Large intestine (tissue), 3 donors: ENCODE measurements around the gene MS4A10. TPM values are rescaled to one million over a fixed set of nuclear protein-coding genes. Genes with fewer than 3 reads are reported as not detected.
A peak's percentile ranks its signal among the peaks of the same experiment; 100 is the strongest.

Experiments used
- DNase-seq, 2 donors: peaks; one replicate each; pipeline versions ENCODE4 v3.0.0 to v3.0.0-alpha.2; 2013
- H3K27ac ChIP-seq: one replicate; pipeline ENCODE4 v1.5.1; 2013; ENCODE audit warnings: low read length
- H3K27me3 ChIP-seq: 2 replicates; pipeline ENCODE4 v1.6.1; 2013; ENCODE audit warnings: low read length; ENCODE audit not compliant: control insufficient read depth, insufficient read depth
- H3K36me3 ChIP-seq: 2 replicates; pipeline ENCODE4 v1.6.1; 2013; ENCODE audit warnings: low read length; ENCODE audit not compliant: control insufficient read depth, insufficient read depth
- H3K4me1 ChIP-seq: one replicate; pipeline ENCODE4 v1.6.1; 2013; ENCODE audit warnings: low read length; ENCODE audit not compliant: control insufficient read depth, insufficient read depth
- H3K4me3 ChIP-seq: one replicate; pipeline ENCODE4 v1.5.1; 2013; ENCODE audit warnings: low read length
- H3K9me3 ChIP-seq: one replicate; pipeline ENCODE4 v1.6.1; 2013; ENCODE audit warnings: mild to moderate bottlenecking, low read depth, low read length, moderate library complexity; ENCODE audit not compliant: control insufficient read depth
- WGBS: methylation state at CpG from one replicate; pipeline ENCODE4 v1.1.5; 2013; ENCODE audit warnings: low lambda C conversion rate; ENCODE audit not compliant: insufficient coverage; 5-methylcytosine and 5-hydroxymethylcytosine counted together
- polyA plus RNA-seq: library from polyadenylated mRNA; unstranded; fragments of 120-200 nt; gene quantifications from one replicate; pipeline ENCODE4 v1.2.1, GENCODE V29; 2013

Gene MS4A10
- polyA plus RNA-seq, 1 donor = 0.48 TPM

DNA sequence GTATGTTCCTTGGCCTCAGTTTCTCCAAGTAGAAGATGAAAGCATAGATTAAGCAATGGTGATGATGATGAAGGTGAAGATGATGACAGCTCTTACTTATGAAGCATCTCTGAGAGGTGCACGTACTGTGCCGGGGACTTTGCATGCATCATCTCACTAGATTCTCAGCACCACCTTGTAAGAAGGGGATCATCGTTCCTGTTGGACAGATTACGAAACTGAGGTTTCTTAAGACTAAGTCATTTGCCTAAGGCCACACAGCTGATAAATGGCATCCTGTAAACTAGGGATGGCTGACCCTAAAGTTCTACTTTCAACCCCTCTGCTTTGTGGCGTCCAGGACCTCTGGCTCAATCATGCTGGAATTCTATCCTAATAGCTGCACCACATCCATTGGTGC is 19.8 kb upstream of the MS4A10 start:
- Histone ChIP-seq H3K4me3 (no peak overlapping the region), H3K36me3 (no peaks in the 10 kb centered on the region), H3K4me1 (peaks cover 12% of the 10 kb centered on the region), H3K27me3 (no peaks in the 10 kb centered on the region), H3K27ac (no peak overlapping the region), H3K9me3 (peaks cover 5% of the 10 kb centered on the region)
- WGBS = no CpG with 5 or more reads among the region's 5 CpGs
- no peak for DNase-seq

DNA sequence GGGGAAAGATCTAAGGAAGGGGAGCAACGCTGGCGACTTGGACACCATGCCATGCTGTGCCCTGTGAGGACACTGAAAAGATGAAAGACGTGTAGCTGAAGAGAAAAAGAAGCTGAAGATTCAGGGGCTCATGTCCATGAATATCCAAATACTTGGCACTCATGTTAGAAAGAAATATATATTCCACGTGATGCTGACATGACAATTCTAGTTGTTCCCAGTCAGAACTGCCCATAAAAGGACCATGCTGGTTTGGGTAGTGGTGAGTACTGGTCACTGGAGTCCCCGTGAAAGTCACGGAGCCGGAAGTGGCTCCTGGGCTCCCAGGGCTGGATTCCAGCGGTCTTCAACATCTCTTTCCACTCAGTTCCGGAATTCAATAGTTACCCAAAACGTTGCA is 18.6 kb upstream of the MS4A10 start:
- no peak overlapping the region for H3K4me3 ChIP-seq
- H3K4me1 ChIP-seq = peaks cover 6% of the 10 kb centered on the region
- no peaks in the 10 kb centered on the region for H3K27me3 ChIP-seq
- no peak overlapping the region for H3K27ac ChIP-seq
- 71% methylated on average over 1 of the region's 10 CpGs for WGBS
- DNase-seq = no peak
- peaks cover 5% of the 10 kb centered on the region for H3K9me3 ChIP-seq
- H3K36me3 ChIP-seq = no peaks in the 10 kb centered on the region

DNA sequence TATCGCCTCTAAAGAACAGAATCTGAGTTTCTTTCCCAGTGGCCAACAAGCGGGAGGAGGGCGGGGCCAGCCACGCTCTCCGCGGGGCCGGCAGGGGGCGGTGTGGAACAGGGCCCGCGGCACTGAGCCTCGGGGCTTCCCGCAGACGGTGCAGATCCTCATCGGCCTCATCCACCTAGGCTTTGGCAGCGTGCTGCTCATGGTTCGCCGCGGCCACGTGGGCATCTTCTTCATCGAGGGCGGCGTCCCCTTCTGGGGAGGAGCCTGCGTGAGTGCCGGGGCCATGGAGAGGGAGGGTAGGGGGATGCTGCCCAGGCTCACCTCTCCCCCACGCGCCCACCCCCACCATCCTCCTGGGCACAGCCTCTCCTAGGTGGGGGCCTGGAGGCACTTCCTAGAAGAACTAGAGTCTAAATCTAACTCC is 17.7 kb upstream of the MS4A10 start:
- DNase-seq = no peak
- WGBS = no CpG with 5 or more reads among the region's 26 CpGs
- no peaks in the 10 kb centered on the region for H3K27me3 ChIP-seq

DNA sequence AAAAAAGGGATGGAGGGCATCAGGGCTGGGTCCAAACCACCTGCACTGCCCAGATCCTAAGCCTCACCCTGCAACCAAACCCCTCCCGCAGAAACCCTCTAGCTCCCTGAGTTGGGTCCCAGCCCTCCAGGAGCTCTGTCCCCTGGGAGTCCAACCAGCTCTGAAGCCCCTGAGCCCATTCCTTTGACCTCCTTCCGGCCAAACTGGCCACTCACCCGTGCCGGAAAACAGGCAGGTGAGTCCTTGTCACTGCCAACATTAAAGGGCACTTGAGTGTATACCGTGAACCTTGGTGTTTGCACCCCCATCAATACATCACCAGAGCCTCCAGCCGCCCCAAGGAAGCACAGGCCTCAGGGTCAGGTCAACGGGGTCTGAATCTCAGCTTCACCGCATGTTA is 16.9 kb upstream of the MS4A10 start:
- Histone ChIP-seq H3K9me3 (peaks cover 5% of the 10 kb centered on the region), H3K36me3 (no peaks in the 10 kb centered on the region), H3K27me3 (no peaks in the 10 kb centered on the region), H3K4me3 (no peak overlapping the region), H3K27ac (no peak overlapping the region), H3K4me1 (peaks cover 6% of the 10 kb centered on the region)
- no peak for DNase-seq
- no CpG with 5 or more reads among the region's 8 CpGs for WGBS

More for the DNA sequence above, 17.7 kb upstream of the MS4A10 start:
- H3K9me3 ChIP-seq = peaks cover 5% of the 10 kb centered on the region
- no peak overlapping the region for H3K27ac ChIP-seq
- H3K4me1 ChIP-seq = peaks cover 6% of the 10 kb centered on the region
- no peaks in the 10 kb centered on the region for H3K36me3 ChIP-seq
- H3K4me3 ChIP-seq = no peak overlapping the region

DNA sequence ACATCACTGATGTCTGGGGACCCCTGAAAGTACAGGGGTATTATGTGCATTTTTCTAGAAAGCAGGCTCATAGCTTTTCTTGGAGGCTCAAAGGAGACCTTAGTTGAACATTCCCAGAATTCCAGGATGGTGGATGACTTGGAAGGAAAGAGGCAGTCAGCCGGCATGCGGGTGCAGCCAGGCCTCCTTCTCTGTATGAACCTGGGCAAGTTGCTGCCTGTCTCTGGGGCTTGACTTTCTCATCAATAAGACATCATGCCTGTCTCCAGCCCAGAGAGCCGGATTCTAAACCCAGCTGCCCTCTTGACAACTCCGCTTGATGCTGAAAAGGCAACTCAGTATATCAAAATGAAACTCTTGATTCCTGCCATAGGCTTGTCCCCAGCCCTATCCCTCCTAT is 15.9 kb upstream of the MS4A10 start:
- no peak for DNase-seq
- Histone ChIP-seq H3K36me3 (no peaks in the 10 kb centered on the region), H3K9me3 (peaks cover 5% of the 10 kb centered on the region), H3K27me3 (no peaks in the 10 kb centered on the region), H3K4me3 (no peak overlapping the region), H3K27ac (no peak overlapping the region), H3K4me1 (no peaks in the 10 kb centered on the region)
- no CpG with 5 or more reads among the region's 4 CpGs for WGBS

DNA sequence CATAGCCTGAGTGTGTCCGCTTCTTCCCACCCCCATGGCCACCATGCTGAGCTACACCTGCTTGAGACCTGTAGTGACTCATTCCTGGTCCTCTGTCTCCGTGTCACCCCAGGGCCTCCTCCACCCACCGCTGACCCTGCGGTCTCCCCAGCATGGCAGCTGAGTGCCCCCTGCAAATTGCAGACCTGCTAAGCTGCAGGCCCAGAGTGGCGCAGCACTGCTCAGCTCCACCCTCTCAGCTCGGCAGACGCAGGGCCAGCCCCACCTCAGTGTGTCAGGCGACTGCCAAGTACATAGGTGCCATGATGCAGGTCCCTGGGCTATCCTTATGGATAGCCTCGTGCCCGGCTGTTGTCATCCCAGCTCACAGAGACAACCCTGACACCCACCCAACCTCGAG is 15.3 kb upstream of the MS4A10 start:
- no peaks in the 10 kb centered on the region for H3K36me3 ChIP-seq
- 67% methylated on average over 1 of the region's 11 CpGs for WGBS
- peaks cover 5% of the 10 kb centered on the region for H3K9me3 ChIP-seq
- H3K4me3 ChIP-seq = no peak overlapping the region
- H3K4me1 ChIP-seq = no peaks in the 10 kb centered on the region
- no peaks in the 10 kb centered on the region for H3K27me3 ChIP-seq
- no peak for DNase-seq
- H3K27ac ChIP-seq = no peak overlapping the region

DNA sequence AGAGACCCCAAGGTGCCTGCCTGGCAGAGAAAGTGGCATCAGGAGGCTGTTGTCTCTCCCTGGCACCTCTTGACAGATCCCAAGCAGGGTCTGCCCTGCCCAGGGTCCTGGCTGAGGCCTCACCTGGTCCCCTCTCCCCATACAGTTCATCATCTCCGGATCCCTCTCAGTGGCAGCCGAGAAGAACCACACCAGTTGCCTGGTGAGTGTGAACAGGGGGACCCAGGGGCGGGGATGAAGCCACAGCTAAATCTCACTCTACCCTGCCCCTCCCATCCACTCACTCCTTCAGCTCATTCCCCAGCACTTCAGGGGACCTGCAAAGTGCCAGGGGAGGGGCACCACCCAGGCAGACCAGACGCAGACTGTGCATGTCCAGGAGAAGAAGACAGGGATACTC is 14.0 kb upstream of the MS4A10 start:
- Histone ChIP-seq H3K9me3 (peaks cover 5% of the 10 kb centered on the region), H3K27me3 (no peaks in the 10 kb centered on the region), H3K36me3 (no peaks in the 10 kb centered on the region), H3K4me3 (no peak overlapping the region), H3K27ac (no peak overlapping the region), H3K4me1 (no peaks in the 10 kb centered on the region)
- 100% methylated on average over 1 of the region's 4 CpGs for WGBS
- no peak for DNase-seq

DNA sequence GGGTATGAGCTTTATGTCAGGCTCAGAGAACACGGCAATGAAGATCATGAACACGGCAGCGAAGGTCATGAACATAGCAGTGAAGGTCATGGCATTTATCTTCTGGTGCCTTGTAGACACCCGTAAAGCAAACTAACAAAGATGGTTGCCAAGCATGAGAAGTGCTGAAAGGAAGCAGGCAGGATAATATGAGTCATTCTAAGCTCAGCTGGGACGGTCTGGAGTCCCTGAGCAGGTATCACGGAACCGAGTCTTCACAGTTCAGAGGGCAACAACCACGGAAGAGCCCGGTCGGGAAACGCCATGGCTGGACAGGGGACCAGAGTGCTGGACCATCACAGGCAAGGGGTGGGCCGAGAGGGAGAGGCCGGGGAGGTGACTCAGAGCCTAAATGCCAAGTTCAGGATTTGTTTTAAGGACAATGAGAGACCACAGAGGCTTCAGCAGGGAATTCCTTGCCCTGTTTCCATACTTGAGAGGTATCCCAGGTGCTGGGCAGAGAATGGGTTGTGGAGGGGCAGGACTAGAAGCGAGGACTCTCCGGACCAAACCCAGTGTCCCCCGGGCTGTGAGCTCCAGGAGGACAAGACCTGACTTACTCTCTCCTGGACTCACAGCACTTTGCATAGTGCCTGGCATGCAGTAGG is 13.1 kb upstream of the MS4A10 start:
- H3K27ac ChIP-seq = no peak overlapping the region
- no peaks in the 10 kb centered on the region for H3K4me1 ChIP-seq
- no CpG with 5 or more reads among the region's 16 CpGs for WGBS
- H3K36me3 ChIP-seq = no peaks in the 10 kb centered on the region
- H3K4me3 ChIP-seq = no peak overlapping the region
- DNase-seq = no peak
- H3K27me3 ChIP-seq = no peaks in the 10 kb centered on the region
- H3K9me3 ChIP-seq = peaks cover 5% of the 10 kb centered on the region

DNA sequence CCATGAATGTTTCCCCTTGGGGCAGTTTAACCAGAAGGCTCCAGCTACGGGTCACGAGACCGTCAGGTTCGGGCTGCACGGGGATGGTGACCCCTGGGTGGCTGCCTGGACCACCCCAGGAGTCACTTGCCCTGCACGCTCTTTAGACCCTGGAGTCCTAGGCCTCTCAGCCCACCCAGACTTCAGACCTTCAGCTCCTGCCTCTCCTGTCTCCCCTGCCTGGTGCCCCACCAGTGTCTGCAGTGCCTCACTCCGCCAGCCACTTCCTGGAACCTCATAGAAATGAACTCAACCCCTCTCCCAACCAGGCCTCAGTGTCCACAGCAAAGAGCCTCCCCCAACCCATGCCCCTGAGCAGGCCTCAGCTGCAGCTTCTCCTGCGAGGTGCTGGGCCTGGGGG is 12.5 kb upstream of the MS4A10 start:
- Histone ChIP-seq H3K4me3 (no peak overlapping the region), H3K36me3 (no peaks in the 10 kb centered on the region), H3K9me3 (no peaks in the 10 kb centered on the region), H3K4me1 (no peaks in the 10 kb centered on the region), H3K27ac (no peak overlapping the region), H3K27me3 (no peaks in the 10 kb centered on the region)
- WGBS = no CpG with 5 or more reads among the region's 8 CpGs
- DNase-seq = no peak

DNA sequence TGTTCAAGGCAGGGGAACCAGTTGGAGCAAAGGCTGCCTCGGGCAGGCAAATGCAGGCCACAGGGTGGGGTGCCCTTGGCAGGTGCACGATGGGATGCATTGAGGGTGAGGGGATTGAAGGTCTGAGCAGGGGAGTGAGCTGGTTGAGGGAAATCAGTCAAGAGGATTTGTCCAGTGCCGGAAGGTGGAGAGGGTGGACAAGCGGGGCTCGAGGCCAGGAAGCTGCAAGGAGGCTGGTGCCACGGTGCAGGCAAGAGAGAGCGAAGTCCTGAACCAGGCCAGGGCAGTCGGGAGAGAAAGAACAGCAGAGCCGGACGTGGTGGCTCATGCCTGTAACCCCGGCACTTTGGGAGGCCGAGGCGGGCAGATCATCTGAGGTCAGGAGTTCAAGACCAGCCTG is 10.4 kb upstream of the MS4A10 start:
- DNase-seq = no peak

DNA sequence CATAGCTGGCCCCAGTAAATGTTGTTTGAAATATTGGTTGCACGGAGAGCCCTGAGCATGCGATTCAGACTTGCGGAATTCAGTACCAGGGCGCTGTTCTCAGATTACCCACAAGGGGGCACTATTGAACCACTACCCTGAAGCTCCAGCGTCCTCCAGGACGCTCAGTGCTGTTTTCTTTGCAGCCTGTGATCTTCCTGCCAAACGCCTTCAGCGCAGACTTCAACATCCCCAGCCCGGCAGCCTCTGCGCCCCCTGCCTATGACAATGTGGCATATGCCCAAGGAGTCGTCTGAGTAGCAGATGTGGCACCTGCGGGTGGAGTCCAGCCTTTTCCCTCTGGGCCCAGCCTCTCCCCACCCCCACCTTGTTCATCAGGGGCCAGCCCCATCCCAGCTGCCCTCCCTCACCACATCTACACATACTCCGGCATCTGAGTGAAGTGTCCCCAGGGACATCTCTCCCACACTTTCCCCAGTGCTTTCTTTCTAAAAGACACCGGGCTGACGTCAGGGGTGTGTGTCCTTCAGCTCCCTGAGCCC is 9.6 kb upstream of the MS4A10 start:
- no CpG with 5 or more reads among the region's 15 CpGs for WGBS

More for the DNA sequence above, 10.4 kb upstream of the MS4A10 start:
- Histone ChIP-seq H3K4me3 (no peak overlapping the region), H3K36me3 (no peaks in the 10 kb centered on the region), H3K4me1 (no peaks in the 10 kb centered on the region), H3K27ac (no peak overlapping the region), H3K9me3 (no peaks in the 10 kb centered on the region), H3K27me3 (no peaks in the 10 kb centered on the region)
- no CpG with 5 or more reads among the region's 13 CpGs for WGBS

More for the DNA sequence above, 9.6 kb upstream of the MS4A10 start:
- H3K36me3 ChIP-seq = no peaks in the 10 kb centered on the region
- no peaks in the 10 kb centered on the region for H3K4me1 ChIP-seq
- peak; percentile 85 to 90 for DNase-seq
- no peak overlapping the region for H3K4me3 ChIP-seq
- no peaks in the 10 kb centered on the region for H3K9me3 ChIP-seq
- H3K27ac ChIP-seq = no peak overlapping the region
- H3K27me3 ChIP-seq = no peaks in the 10 kb centered on the region
